GM21515 (cell line): Measurements from ENCODE around the gene RALB.
A peak's percentile ranks its signal among the peaks of the same experiment; 100 is the strongest.

Experiments
- ATAC-seq: cut with Tn5 transposase; IDR thresholded peaks from one replicate; pipeline ENCODE4 v1.9.1; 2021; ENCODE audit not compliant: unreplicated experiment

The RALB gene

DNA sequence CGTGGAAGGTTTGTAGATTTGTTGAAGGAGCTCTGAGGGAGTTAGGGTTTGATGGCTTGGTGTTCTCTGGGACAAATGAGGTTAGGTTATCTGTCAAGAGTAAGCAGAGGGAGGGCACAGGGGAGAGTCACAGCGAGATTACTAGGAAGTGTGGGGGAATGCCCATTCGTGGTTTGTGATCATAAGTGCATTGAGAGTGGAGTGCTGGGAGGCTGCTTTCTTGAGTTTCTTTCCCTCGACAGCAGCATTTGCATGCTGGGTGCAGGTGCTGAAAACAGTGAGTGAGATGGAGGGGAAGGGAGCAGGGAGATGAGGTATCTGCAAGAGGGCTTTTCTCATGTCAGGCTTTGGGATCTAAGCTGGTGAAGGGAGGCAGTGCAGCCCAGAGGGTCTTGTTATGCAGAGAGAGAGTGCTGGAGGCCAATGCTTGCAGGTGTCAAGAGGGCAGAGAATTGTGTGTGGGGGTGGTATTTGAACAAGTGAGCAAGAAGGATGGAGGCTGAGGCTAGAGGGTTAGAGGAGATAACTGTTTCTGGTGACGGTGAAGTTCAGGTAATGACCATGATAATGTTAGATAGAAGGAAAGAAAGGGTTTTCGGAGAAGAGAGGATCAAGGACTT lies 8.8 kb downstream of the RALB start:
- ATAC-seq: peak; percentile 77

DNA sequence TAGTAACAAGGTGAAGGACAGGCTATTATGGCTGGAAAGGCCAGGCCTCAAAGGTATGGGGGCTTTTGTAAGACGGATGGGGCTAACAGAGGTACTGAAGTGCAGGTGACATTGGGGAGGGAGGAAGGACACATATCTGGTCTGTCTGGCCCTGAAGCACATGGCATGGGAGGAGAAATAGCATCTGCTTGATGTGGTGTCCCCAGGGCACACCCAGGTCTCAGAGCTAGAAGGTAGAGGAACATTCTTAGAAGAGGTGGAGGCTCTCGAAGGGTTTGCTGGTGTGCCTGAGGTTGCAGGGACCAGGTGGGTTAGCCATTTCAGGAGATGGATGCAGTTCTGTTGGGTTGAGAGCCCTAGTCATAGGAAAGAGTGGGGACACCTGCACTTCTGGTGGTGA lies 9.5 kb downstream of the RALB start:
- ATAC-seq: no peak

GRCh38 chr2:120262761-120263428 lies 10.2 kb downstream of the RALB start:
- no peak for ATAC-seq

- ATAC-seq: no peak
Observed at GRCh38 chr2:120265006-120265405, 12.4 kb downstream of the RALB start.

- ATAC-seq: no peak
Observed at GRCh38 chr2:120267348-120267747, 14.7 kb downstream of the RALB start.

GRCh38 chr2:120269076-120269744 lies 16.6 kb downstream of the RALB start:
- ATAC-seq: no peak

GRCh38 chr2:120269816-120270215 lies 17.2 kb downstream of the RALB start:
- no peak for ATAC-seq

DNA sequence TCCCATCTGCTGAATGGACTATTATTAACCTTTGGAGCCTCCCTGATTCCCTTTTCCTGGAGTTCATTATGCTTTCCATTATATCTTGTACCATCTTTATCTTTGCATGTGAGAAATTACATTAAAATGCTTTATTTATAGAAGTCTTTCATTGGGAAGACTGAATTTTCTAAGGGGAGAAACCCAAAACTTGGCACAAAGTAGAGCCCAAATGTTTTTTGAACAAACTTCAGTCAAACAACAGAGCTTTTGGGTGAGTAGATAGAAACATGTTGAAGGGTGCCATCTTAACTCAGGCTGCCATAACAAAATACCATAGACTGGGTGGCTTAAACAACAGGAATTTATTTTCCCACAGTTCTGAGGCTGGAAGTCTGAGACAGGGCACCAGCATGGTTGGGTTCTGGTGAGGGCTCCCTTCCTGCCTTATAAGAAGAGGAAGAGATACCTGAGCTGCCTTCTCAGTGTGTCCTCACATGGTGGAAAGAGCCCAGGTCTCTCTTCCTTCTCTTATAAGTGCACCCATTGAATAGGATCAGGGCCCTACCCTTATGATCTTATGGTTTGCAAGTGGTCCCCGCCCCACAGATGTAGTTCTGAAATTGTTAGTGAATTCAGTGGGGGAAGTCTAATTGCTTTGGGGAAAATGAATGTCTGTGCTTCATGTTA lies 19.2 kb downstream of the RALB start:
- ATAC-seq: no peak

DNA sequence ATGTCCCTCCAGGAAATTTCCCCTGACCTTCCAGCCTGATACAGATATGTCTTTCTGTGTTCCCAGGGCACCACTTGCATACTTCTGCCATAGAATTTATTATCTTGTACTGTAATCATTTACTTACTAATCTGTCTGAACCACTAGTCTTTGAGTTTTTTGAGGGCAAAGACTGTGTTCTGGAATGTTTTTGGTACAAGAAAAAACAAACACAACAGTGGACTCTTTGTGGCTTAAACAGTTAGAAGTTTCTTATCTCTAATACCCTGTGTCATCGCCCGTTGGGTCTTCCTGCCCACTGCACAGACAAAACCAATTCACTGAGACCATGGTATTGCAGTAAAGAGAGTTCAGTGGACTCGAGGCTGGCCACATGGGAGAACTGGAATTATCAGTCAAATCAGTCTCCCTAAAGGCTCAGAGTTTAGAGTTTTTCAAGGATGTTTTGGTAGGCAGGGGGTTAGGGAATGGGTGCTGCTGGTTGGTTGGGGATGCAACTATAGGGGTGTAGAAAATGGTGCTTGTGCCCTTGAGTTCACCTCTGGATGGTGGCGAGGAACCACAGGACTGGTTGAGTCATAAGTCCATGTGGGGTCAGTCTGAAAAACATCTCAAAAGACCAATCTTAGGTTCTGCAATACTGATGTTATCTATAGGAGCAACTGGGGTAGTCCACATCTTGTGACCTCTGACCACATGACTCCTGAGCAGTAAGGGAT lies 20.3 kb downstream of the RALB start:
- ATAC-seq: no peak

- no peak for ATAC-seq
Observed at GRCh38 chr2:120275617-120276400, 23.2 kb downstream of the RALB start.

GRCh38 chr2:120277505-120278205 lies 25.0 kb downstream of the RALB start:
- ATAC-seq: no peak

GRCh38 chr2:120278901-120279300 lies 26.2 kb downstream of the RALB start:
- ATAC-seq: no peak

- no peak for ATAC-seq
Observed at GRCh38 chr2:120279708-120280107, 27.1 kb downstream of the RALB start.

GRCh38 chr2:120283649-120284048 lies 31.0 kb downstream of the RALB start:
- ATAC-seq: no peak

GRCh38 chr2:120285056-120285455 lies 32.4 kb downstream of the RALB start:
- ATAC-seq: no peak

DNA sequence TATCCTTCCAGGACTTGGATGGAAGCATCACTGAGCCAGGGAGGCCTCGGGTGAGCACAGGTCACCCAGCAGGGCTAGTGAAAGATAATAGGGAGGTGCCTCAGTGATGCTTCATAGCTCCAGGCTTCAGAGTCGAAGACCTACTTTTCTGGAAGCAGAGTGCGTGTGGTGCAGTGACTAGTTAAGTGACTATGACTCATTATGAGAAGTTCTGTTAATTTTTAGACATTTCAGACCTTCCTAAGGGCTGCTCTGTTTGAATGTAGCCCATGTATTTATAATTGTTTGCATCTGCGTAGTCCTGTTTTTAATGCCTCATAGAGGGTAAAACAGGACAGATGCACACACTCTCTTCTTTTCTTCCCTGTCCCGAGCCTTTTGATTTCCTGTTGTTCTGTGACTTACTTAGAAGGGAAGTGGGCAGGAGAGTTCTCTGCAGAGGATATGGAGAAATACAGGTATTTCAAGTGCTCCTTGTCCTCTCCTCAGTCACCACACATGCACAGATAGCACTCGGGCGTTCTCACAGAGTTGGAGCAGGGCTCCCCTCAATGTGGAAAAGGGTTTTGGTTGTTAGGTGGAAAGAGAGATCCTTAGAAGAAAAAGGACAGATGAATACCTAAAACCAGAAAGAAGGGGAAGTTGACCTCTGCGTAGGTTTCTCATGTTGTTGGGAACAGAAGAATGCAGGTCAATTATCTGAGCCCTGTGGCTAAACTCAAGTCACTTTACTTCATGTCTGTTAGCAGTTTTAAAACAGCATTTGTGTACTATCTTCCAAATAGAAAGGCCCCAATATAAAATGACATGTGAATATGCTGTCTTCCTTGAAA lies 34.7 kb downstream of the RALB start:
- peak; percentile 96 for ATAC-seq

DNA sequence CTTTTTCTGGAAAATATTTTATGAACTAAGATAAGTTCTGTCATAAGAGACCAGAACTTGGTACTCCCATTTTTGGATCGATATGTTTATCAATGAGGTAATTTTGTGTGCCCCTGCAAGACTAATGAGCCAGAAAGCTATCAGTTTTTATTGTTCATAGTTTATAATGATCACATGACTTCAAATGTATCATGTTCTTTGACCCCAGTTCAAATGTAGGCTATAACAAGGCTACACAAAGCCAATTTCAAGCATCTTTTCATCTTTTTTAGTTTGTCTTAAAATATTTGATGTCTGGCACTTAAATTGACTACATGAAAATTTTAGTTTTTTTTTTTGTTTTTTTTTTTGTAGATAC lies 35.3 kb downstream of the RALB start:
- no peak for ATAC-seq

DNA sequence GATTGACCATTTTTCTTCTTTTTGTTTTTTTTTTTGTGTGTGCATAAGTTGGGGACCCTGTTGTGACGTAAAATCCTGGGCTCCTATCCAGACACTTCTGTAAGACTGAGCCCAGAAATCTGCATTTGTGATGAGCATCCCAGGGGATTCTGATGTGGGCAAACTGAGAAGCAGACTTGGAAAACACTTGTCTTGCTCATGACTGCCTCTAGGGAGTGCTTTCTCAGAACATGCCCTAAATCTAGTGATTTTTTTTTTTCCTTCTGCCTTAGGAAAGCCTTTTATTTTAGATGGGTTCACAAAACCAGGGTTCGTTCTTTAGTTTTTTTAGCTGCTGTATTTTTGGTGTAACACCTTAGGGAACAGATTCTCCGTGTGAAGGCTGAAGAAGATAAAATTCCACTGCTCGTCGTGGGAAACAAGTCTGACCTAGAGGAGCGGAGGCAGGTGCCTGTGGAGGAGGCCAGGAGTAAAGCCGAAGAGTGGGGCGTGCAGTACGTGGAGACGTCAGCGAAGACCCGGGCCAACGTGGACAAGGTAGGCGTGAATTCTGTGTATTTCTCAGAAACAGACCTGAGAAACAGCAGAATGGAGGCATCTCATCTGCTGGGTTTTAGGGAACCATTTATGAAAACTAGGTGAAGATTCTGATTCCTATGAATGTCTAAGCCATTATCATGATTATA lies 36.7 kb downstream of the RALB start:
- no peak for ATAC-seq
